Kidney (tissue), 14 donors: Measurements from ENCODE around the gene GRWD1. TPM values are rescaled to one million over a fixed set of nuclear protein-coding genes. Genes with fewer than 3 reads are reported as not detected.

ENCODE experiments used
- DNase-seq, 5 donors: peaks; one replicate each; pipeline ENCODE4 v3.0.0-alpha.2; 2013 to 2020
- FAIRE-seq: peaks from 2 replicates; lab custom pipeline; 2012; peaks lifted over from hg19 to GRCh38; lab: Jason Lieb, UNC
- H3K27ac ChIP-seq, 2 donors: one replicate each; pipeline ENCODE4 v1.7.0; 2013; ENCODE audit warnings: low read depth in 2 of 2, low read length in 2 of 2, inconsistent platforms in 1 of 2
- H3K27me3 ChIP-seq: one replicate; pipeline ENCODE4 v1.7.1; 2013; ENCODE audit warnings: low read length, inconsistent platforms; ENCODE audit not compliant: control insufficient read depth, insufficient read depth
- H3K36me3 ChIP-seq, 3 donors: one replicate each; pipeline versions ENCODE4 v1.7.0 to v1.7.1; 2013; ENCODE audit warnings: low read length in 3 of 3, control low read depth in 1 of 3, inconsistent platforms in 1 of 3; ENCODE audit not compliant: insufficient read depth in 3 of 3, control insufficient read depth in 2 of 3
- H3K4me1 ChIP-seq, 3 donors: one replicate each; pipeline versions ENCODE4 v1.7.0 to v1.7.1; 2013; ENCODE audit warnings: low read length in 3 of 3, inconsistent platforms in 1 of 3, low read depth in 1 of 3; ENCODE audit not compliant: control insufficient read depth in 2 of 3, insufficient read depth in 2 of 3
- H3K4me3 ChIP-seq, 3 donors: one replicate each; pipeline versions ENCODE4 v1.7.0 to v1.8.1; 2013; ENCODE audit warnings: low read length in 3 of 3, control low read depth in 1 of 3, inconsistent platforms in 1 of 3
- H3K9ac ChIP-seq, 3 donors: one replicate each; pipeline versions ENCODE4 v1.7.0 to v1.7.1; 2013; ENCODE audit warnings: low read length in 3 of 3, control low read depth in 1 of 3, inconsistent platforms in 1 of 3
- H3K9me3 ChIP-seq, 3 donors: one replicate each; pipeline versions ENCODE4 v1.7.0 to v1.7.1; 2013; ENCODE audit warnings: low read length in 3 of 3, control low read depth in 1 of 3, inconsistent platforms in 1 of 3; ENCODE audit not compliant: control insufficient read depth in 2 of 3, insufficient read depth in 1 of 3
- CTCF ChIP-seq: IDR thresholded peaks from 3 replicates; pipeline ENCODE4 v1.5.1; 2012; ENCODE audit warnings: mild to moderate bottlenecking, moderate library complexity, borderline replicate concordance; ENCODE audit not compliant: insufficient read depth; ENCODE audit errors: extremely low read depth
- intact Hi-C: fragments of 100-400 bp; cut with DNase I; formaldehyde crosslinking; loops from one replicate; pipeline ENCODE4 v1.11.1; 2022
- polyA plus RNA-seq: library from polyadenylated mRNA; stranded (reverse); fragments of 350-450 nt; fragmentation: Illumina TruSeq; extraction: RNeasy Lipid Tissue Mini Kit (QIAGEN cat#74804); gene quantifications from one replicate; pipeline ENCODE4 v1.2.3, GENCODE V29; 2014; ENCODE audit warnings: low read depth, low replicate concordance; ENCODE audit not compliant: insufficient read depth
- total RNA-seq: library from RNA; stranded (reverse); fragmentation: NEBNext Ultra II Directional; extraction: Animal tissue kit (Norgen Biotek cat#: 25700); gene quantifications from one replicate; pipeline ENCODE4 v1.2.1, GENCODE V29; 2021
- donor health status: control.
- donor health status: control.
- donor health status: control.
- donor health status: control.
- donor health status: control.
- donor health status: DM: yes; HTN: yes; CAD: no.
- donor health status: Normal renal cell carcinoma (clear cell type).

Gene GRWD1
- total and polyA plus RNA-seq, 2 donors from 2014 or later, result 19.0 to 34.0 TPM

- intact Hi-C loops, result no loop called here
- no peak overlapping the region for H3K27ac ChIP-seq
- no peak for FAIRE-seq
- peak in 1 of 5 donors; percentile 59 for DNase-seq
- peaks cover 20% of the 10 kb centered on the region for H3K27me3 ChIP-seq
- H3K9ac ChIP-seq, result no peak overlapping the region
- peaks cover 0 to 2% (median 0%) of the 10 kb centered on the region in 3 donors for H3K4me1 ChIP-seq
- H3K4me3 ChIP-seq, result no peak overlapping the region
- no peaks in the 10 kb centered on the region for H3K36me3 ChIP-seq
- TF ChIP-seq CTCF, result no peak
- H3K9me3 ChIP-seq, result no peaks in the 10 kb centered on the region
Measured at GRCh38 chr19:48396824-48397176, 49.0 kb upstream of the GRWD1 start.

DNA sequence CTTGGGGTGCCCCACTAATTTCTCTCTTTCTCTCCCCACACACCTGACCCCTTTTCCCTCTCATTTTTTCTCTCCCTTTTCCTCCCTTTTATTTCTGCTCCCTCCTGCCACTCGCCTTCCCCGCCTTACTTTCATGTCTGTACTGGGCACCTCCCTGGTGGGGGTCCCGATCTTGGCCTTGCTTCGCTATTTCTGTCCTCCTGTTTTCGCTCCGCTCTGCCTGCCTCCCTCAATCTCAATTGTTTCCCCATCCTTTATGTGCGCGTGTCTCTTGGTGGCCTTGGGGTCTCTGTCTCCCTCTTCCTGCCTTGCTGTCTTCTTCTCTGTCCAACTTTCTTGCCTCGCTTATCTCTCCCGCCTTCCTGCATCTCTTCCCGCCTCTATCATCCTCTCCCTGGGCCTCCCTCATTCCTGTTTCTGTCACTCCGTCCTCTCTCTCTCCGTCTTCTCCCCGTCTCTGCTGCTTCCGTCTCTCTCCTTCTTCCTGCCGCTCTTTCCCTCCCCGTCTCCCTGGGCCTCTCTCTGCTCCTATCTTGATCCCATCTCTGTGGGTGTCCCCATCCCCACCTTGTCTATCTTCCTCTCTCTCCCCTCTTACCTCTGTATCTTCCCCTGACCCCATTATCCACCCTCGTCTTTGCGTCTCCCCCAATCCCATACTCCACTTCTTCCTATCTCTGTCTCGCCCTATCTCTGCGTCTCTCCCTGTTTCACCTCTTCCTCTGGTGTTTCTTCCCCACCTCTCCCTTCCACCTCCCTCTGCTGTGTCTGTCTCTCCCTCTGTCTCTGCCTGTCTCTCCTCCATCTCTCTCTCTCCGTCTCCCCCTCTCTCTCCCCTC, 48.3 kb upstream of the GRWD1 start:
- no peak overlapping the region for H3K27ac ChIP-seq
- H3K36me3 ChIP-seq, result no peaks in the 10 kb centered on the region
- intact Hi-C loops, result no loop called here
- H3K27me3 ChIP-seq, result peaks cover 20% of the 10 kb centered on the region
- peak overlapping the region in 1 of 3 donors; percentile 10 for H3K9ac ChIP-seq
- FAIRE-seq, result no peak
- peaks cover 0 to 2% (median 0%) of the 10 kb centered on the region in 3 donors for H3K4me1 ChIP-seq
- DNase-seq, result no peak
- no peak for TF ChIP-seq CTCF
- H3K9me3 ChIP-seq, result no peaks in the 10 kb centered on the region
- H3K4me3 ChIP-seq, result peak overlapping the region in 2 of 3 donors; percentile 24 to 46

DNA sequence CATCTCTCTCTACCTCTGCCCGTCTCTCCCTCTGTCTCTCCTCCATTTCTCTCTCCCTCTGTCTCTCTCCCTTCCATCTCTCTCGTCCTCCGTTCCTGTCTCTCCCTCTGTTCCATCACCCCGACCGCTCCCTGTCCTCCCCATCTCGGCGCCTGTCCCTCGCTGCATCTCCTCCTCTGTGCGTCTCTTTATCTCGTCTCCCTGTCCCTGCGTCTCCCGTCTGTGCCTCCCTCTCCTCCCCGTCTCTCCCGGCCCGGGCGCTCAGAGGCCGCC, 47.7 kb upstream of the GRWD1 start:
- H3K9me3 ChIP-seq, result no peaks in the 10 kb centered on the region
- FAIRE-seq (no peak), DNase-seq (peak in 1 of 5 donors; percentile 59)
- no peak overlapping the region for H3K27ac ChIP-seq
- H3K27me3 ChIP-seq, result peaks cover 20% of the 10 kb centered on the region
- peak overlapping the region in 2 of 3 donors; percentile 24 to 46 for H3K4me3 ChIP-seq
- intact Hi-C loops, result no loop called here
- H3K9ac ChIP-seq, result peak overlapping the region in 1 of 3 donors; percentile 10
- no peaks in the 10 kb centered on the region for H3K36me3 ChIP-seq
- H3K4me1 ChIP-seq, result peaks cover 0 to 2% (median 0%) of the 10 kb centered on the region in 3 donors
- no peak for TF ChIP-seq CTCF
